DND-41 (cell line): ENCODE results near the gene FAM149A.

Experiments used
- CTCF ChIP-seq: IDR thresholded peaks from 2 replicates; pipeline ENCODE4 v1.5.1; 2012; ENCODE audit warnings: borderline replicate concordance, low read length, moderate library complexity, mild to moderate bottlenecking; ENCODE audit not compliant: poor library complexity, severe bottlenecking; ENCODE audit errors: extremely low read depth
- EZH2 ChIP-seq: IDR thresholded peaks from 3 replicates; pipeline ENCODE4 v1.6.1; 2012; ENCODE audit warnings: borderline replicate concordance, low read depth, mild to moderate bottlenecking, moderate library complexity, low read length, inconsistent platforms; ENCODE audit not compliant: severe bottlenecking

- TF ChIP-seq CTCF (no peak), EZH2 (no peak)
These were observed 12.2 kb upstream of the FAM149A start for GRCh38 chr4:186092296-186092695.
